Ishikawa (cell line): ENCODE results near the gene TMEM242.

Experiments
- CEBPB ChIP-seq: IDR thresholded peaks from 2 replicates; pipeline ENCODE4 v1.6.1; 2012
- CREB1 ChIP-seq: IDR thresholded peaks from 2 replicates; pipeline ENCODE4 v1.6.1; 2012; ENCODE audit warnings: low read depth
- EGR1 ChIP-seq: IDR thresholded peaks from 2 replicates; pipeline ENCODE4 v1.6.1; 2012
- EP300 ChIP-seq: IDR thresholded peaks from 2 replicates; pipeline ENCODE4 v1.6.1; 2012; ENCODE audit warnings: borderline replicate concordance
- FOXM1 ChIP-seq: IDR thresholded peaks from 2 replicates; pipeline ENCODE4 v1.6.1; 2012; ENCODE audit warnings: low read depth, borderline replicate concordance
- NFIC ChIP-seq: IDR thresholded peaks from 2 replicates; pipeline ENCODE4 v1.6.1; 2012
- RAD21 ChIP-seq: IDR thresholded peaks from 2 replicates; pipeline ENCODE4 v1.6.1; 2012; ENCODE audit warnings: low read depth
- TAF1 ChIP-seq: IDR thresholded peaks from 2 replicates; pipeline ENCODE4 v1.6.1; 2012; ENCODE audit warnings: low read depth, mild to moderate bottlenecking
- TCF12 ChIP-seq: IDR thresholded peaks from 2 replicates; pipeline ENCODE4 v1.6.1; 2012; ENCODE audit warnings: low read depth
- TEAD4 ChIP-seq: IDR thresholded peaks from 2 replicates; pipeline ENCODE4 v1.6.1; 2012
- YY1 ChIP-seq: IDR thresholded peaks from 2 replicates; pipeline ENCODE4 v1.6.1; 2012; ENCODE audit warnings: low read depth
- ZBTB7A ChIP-seq: IDR thresholded peaks from 2 replicates; pipeline ENCODE4 v1.6.1; 2012; ENCODE audit warnings: low read depth
- TF ChIP-seq, protein P1 (sequence below): IDR thresholded peaks from 2 replicates; pipeline ENCODE4 v1.6.1; 2012
- TF ChIP-seq, protein P2 (sequence below): IDR thresholded peaks from 2 replicates; pipeline ENCODE4 v1.6.1; 2012
- TF ChIP-seq, protein P3 (sequence below): IDR thresholded peaks from 2 replicates; pipeline ENCODE4 v1.6.1; 2012; ENCODE audit warnings: low read depth, mild to moderate bottlenecking

The TMEM242 gene

DNA sequence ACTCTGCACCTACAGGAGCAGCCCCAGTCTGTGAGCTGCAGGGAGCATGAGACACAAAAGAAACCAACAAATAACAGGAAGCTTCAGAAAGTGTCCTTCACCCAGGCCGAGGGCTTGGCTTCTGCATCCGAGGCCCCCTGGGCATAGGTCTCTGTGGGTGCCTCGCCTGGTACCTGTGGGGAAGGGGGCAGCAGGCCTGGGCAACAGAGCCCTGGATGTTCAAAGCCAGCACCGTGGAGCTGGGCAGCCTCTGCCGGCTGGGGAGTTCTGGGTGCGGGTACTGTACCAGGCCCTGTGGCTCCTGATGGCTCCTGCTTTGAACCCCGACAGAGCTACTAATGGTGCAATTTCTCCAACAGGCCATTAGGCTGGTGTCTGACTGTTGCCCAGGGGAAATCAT lies 55.7 kb downstream of the TMEM242 start:
- TF ChIP-seq TAF1 (no peak), NFIC (no peak), ZBTB7A (no peak), RAD21 (no peak), CEBPB (no peak), EGR1 (no peak)
- TF ChIP-seq, protein P1, sequence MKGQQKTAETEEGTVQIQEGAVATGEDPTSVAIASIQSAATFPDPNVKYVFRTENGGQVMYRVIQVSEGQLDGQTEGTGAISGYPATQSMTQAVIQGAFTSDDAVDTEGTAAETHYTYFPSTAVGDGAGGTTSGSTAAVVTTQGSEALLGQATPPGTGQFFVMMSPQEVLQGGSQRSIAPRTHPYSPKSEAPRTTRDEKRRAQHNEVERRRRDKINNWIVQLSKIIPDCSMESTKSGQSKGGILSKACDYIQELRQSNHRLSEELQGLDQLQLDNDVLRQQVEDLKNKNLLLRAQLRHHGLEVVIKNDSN: no peak

DNA sequence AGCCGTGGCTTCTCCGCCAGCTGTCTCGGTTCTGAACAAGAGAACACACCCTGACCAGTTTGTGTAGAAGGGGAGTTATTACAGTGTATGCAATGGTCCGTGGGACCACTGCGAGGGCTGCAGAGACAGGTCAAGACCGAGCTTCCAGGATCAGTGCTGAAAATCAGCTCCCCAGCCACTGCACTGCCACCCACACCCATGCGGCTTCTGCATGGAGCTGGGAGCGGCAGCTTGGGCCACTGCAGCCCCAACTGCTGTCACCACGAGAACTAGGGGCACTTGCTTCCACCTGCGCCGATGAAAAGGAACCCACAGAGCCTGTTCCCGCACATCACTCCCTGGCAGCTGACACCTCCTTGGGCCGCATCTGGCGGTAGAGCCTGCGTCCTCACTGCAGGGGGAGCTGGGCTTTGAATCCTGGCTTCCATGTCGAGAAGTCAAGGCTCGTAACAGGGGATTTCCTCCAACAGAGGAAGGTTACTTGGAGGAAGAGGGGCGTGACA lies 56.2 kb downstream of the TMEM242 start:
- no peak for TF ChIP-seq FOXM1
- TF ChIP-seq EGR1: no peak
- no peak for TF ChIP-seq YY1
- TF ChIP-seq CREB1: no peak
- no peak for TF ChIP-seq TEAD4
- TF ChIP-seq ZBTB7A: no peak
- no peak for TF ChIP-seq CEBPB
- no peak for TF ChIP-seq TAF1
- no peak for TF ChIP-seq RAD21
- TF ChIP-seq, protein P2, sequence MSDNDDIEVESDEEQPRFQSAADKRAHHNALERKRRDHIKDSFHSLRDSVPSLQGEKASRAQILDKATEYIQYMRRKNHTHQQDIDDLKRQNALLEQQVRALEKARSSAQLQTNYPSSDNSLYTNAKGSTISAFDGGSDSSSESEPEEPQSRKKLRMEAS: no peak
- TF ChIP-seq EP300: no peak
- TF ChIP-seq, protein P1: no peak

DNA sequence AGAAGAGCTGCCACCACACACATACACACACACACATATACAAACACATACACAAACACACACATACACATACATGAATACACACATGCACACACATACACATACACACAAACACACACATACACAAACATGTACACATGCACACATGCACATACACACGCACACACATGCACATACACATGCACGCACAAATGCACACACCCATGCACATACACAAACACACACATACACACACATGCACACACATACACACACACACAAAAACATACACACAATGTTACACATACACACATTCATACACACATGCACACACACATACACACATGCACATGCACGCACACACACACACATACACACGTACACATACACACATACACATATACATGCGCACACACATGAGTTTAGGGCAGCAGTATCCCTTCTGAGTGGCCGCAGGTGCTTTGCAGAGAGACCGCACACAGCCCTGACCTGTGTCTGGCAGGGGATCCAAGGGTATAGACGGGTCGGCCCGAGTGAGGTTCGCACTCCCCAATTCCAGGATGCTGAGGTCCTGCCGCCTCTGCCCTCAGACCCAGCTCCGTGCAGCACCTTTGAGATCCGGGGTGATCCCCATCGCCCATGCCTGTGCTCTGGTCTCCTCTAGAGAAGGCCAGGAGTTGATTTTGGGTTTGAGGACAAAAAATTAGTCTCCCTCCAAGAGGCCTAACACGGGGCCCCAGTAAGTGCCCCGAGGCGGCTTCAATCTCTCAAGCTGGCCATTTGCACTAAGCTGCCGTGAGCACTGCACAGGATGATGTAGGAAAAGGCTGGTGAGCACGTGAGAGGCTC lies 56.8 kb downstream of the TMEM242 start:
- no peak for TF ChIP-seq ZBTB7A
- TF ChIP-seq EGR1: no peak
- TF ChIP-seq, protein P2: no peak
- no peak for TF ChIP-seq RAD21
- TF ChIP-seq, protein P1: no peak
- TF ChIP-seq TAF1: no peak
- no peak for TF ChIP-seq EP300
- TF ChIP-seq YY1: no peak
- TF ChIP-seq, protein P3, sequence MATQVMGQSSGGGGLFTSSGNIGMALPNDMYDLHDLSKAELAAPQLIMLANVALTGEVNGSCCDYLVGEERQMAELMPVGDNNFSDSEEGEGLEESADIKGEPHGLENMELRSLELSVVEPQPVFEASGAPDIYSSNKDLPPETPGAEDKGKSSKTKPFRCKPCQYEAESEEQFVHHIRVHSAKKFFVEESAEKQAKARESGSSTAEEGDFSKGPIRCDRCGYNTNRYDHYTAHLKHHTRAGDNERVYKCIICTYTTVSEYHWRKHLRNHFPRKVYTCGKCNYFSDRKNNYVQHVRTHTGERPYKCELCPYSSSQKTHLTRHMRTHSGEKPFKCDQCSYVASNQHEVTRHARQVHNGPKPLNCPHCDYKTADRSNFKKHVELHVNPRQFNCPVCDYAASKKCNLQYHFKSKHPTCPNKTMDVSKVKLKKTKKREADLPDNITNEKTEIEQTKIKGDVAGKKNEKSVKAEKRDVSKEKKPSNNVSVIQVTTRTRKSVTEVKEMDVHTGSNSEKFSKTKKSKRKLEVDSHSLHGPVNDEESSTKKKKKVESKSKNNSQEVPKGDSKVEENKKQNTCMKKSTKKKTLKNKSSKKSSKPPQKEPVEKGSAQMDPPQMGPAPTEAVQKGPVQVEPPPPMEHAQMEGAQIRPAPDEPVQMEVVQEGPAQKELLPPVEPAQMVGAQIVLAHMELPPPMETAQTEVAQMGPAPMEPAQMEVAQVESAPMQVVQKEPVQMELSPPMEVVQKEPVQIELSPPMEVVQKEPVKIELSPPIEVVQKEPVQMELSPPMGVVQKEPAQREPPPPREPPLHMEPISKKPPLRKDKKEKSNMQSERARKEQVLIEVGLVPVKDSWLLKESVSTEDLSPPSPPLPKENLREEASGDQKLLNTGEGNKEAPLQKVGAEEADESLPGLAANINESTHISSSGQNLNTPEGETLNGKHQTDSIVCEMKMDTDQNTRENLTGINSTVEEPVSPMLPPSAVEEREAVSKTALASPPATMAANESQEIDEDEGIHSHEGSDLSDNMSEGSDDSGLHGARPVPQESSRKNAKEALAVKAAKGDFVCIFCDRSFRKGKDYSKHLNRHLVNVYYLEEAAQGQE: no peak
- no peak for TF ChIP-seq TEAD4
- no peak for TF ChIP-seq CEBPB
- TF ChIP-seq NFIC: no peak
- no peak for TF ChIP-seq TCF12
- TF ChIP-seq CREB1: no peak
- TF ChIP-seq FOXM1: no peak

DNA sequence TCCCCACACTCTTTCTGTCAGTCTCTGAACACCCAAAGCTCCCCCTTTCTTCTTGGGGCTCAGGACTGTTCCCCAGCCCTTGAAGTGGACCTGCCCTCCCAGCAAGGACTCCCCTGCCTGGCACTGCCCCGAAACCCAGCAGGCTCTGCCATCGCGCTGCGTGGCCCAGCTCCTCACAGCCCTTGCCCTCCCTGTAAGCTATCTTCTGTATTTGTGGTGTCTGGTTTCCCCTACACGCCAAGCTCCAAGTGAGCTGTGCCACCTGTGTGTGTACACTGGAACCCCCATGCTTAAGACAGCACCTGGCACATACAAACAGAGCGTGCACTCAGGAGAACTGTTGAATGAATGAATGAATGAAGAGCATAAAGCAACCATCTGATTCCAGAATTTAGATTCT lies 57.7 kb downstream of the TMEM242 start:
- TF ChIP-seq ZBTB7A: no peak
- TF ChIP-seq, protein P1: no peak
- TF ChIP-seq TEAD4: no peak
- TF ChIP-seq, protein P2: no peak
- no peak for TF ChIP-seq TCF12
- TF ChIP-seq YY1: no peak
- no peak for TF ChIP-seq EGR1
- TF ChIP-seq, protein P3: no peak
- no peak for TF ChIP-seq EP300
- TF ChIP-seq NFIC: no peak
- no peak for TF ChIP-seq RAD21
- TF ChIP-seq TAF1: no peak
- no peak for TF ChIP-seq CREB1
- no peak for TF ChIP-seq FOXM1
- TF ChIP-seq CEBPB: no peak
